NCI-H1694 treated with DMSO at 0.1 percent for 48 hours (cell line): ENCODE measurements around the gene HOMEZ.

Source experiments
- DNase-seq: peaks from one replicate; lab custom pipeline; 2025; lab: John Stamatoyannopoulos, UW

Gene HOMEZ

DNA sequence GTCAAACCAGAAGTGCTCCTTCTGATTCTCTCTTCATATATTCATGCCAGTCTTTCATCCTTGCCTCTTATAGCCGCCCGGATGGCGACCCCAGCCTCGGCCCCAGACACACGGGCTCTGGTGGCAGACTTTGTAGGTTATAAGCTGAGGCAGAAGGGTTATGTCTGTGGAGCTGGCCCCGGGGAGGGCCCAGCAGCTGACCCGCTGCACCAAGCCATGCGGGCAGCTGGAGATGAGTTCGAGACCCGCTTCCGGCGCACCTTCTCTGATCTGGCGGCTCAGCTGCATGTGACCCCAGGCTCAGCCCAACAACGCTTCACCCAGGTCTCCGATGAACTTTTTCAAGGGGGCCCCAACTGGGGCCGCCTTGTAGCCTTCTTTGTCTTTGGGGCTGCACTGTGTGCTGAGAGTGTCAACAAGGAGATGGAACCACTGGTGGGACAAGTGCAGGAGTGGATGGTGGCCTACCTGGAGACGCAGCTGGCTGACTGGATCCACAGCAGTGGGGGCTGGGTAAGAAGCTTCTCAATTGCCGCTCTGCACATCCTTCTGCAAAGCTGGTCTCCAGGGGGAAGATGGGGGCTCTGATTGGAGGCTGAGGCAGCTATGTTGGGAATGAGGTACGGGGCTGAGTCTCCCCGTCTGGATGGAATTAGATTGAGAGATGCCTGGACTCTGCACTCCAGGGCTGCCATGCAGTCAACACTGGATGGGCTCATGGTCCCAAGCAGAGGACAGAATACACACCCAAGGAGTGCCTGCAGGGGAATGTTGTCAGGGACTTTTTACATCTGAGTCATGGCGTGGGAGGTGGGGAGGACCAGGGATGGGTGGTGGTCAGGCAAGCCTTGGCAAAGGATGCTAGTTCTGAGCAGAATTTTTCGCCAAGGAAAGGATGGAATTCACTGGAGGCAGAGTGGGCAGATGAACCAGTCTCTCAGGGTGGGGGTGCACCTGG lies 22.0 kb upstream of the HOMEZ start:
- no peak for DNase-seq

DNA sequence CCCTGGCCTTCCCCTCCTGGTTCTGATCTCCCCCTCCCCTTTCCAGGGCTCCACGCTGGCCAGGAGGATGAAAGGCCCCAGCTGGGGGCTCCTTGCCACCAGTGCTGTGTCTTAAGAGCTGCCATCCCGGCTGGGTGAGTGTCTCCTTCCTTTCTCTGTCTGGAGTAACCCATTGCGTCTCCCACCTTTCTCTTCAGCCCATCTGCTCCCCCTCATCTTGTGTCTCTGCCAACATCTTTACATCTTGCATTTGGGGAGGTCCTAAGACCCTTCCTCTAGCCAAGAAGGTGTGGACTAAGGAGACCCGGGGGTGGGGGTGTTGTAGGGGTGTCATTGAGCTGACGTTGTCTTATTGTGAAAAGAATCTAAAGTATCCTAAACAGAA lies 21.2 kb upstream of the HOMEZ start:
- no peak for DNase-seq

DNA sequence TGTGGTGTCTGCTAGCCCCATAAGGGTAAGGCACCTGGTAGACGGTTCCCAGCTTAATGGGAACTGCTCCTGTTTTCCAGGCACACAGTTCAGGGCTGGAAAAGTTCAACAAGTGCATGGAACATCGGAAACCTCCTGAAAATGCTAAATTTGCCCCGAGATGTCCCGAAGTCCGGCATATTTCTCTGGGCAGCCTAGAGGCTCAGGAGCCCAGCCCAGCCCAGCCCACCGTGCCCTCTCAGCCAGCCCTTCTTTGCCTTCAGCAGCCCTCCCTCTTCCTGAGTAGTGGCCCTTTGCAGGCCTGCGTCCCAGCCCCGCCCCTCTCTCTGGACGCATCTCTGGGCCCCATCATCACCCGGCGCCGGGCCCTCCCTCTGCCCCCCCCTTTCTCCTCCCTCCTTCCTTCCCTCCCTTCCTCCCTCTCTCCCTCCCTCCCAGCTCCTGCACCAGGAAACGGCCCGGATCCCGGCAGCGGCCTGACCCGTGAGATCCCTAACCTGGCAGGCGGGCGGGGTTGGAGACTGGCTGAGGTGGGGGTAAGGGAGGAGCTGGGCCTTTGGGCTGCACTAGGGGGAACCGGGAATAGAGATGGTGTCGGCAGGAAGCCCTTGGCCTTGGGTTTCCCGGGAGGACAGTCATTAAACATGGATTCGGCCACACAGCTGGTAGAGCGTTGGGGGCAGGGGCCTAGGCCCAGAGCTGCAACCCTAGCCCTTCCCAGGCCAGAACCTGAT lies 20.6 kb upstream of the HOMEZ start, which contains the start of gene BCL2L2:
Gene BCL2L2 (plus strand): TSS at position 422 of the 734 bp plus-strand sequence. CDS start 935 bp downstream, outside the sequence.
- peak; percentile 72 for DNase-seq

DNA sequence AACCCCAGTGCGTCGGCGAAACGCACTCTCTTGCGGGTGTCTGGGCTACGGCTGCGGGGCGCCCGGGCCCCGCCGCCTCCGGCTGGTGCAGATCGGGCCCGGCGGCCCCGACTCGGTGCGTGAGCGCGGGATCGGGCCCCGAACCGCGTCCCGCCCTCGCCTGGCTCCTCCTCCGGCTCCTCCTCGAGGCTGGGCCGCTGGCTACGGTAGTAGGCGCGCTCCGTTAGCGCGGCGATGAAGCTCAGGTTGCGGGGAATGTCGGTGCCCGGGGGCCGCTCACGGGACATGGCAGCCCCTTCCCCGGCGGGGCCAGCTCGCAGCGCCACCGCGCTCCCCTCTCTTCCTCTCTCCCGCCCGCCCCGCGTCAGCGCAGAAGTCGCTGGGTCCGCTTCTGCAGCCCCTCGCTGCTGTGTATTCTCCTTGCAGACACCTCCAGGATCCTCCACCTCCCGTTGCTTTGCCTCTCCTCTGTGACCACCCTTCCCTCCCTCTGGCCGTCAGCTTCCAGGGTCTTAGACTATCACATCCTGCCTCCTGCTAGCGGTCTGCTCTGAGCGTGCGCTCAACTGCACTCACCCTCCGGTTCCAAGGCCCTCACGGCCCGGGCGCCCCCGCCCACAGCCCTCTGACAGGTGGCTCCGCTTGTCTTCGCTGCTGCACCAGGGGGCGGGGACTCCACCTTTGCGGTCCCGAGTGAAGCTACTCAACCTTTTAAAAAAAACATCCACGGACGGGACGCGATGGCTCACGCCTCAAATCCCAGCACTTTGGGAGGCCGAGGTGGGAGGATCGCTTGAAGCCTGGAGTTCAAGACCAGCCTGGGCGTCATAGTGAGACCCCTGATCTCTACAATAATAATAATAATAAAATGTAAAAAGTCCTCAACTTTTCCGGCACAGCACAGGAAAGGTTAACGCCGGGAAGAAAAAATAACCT lies 16.6 kb upstream of the HOMEZ start, which contains the start of gene PPP1R3E:
Gene PPP1R3E (minus strand): TSS at position 570 of the 936 bp plus-strand sequence. CDS start 283 bp downstream, at position 287.
- peak; percentile 51 for DNase-seq

DNA sequence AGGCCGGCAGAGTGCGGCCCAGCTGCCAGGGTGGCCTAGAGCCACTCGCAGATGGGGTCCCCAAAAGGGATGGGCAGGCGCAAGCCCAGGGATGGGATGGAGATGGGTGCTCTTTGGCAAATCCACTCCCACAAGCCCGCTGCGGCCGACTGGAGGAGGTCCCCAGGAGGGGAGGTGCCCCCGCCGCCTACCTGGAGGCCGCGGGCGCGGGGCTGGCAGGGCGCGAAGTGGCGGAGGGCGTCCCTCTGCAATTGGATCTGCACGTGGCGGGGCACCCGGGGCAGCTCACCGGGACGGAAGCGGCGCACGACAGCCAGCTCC lies 16.0 kb upstream of the HOMEZ start:
- no peak for DNase-seq

DNA sequence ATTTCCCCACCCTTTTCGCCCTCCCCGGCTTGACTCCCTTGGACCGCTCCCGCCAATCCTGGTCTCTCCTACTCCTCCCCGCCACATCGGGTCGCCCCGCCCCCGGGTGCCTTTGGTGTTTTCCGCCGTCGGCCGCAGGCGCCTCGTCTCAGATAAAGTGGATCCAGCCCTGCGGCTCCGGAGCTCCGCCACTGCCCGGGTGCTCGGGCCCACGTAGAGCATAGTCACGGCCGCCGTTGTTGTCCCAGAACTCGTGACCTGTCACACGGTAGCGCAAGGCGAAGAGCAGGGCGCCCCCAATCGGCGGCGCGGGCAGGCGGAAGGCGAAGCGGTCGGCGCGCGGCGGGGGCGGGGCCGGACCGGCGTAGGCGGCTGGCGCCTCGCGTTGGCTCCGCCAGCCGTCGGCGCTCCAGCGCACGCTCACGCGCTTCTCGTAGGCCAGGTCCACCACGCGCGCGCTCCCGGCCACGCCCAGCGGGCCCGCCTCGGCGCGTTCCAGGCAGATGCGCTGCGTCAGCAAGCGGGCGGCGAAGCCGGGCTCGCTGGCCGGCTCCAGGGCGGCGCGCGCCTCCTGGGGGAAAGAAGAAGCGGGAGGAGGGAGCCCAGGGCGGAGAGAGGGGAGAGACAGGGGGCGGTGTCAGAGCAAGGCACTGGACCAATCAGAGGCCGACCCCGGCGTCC lies 15.5 kb upstream of the HOMEZ start:
- DNase-seq: peak; percentile 98

DNA sequence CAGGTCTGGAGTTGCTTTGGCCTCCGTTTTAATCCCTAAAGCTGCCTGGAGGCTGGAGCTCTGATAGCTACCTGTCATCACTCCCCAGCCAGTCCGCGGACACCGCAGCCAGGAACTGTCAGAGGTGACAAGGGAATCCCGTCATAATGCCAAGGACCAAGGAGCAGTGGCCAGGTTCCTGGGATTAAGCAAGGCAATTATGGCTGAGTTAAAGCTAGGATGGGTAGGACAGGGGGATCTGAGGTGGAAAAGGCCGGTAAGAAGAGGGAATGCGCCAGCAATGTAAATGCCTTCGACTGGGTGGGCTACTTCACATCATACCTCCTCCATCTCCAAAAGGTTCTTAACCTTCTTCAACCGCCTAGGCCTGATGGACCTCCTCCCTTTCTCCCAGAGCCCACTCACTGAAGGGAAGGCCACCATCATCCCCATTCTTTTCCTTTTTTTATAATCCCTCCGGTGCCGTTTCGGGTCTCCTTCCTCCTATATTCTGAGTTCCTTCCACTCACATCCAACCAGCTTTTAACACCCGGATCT lies 14.8 kb upstream of the HOMEZ start:
- peak; percentile 36 for DNase-seq

DNA sequence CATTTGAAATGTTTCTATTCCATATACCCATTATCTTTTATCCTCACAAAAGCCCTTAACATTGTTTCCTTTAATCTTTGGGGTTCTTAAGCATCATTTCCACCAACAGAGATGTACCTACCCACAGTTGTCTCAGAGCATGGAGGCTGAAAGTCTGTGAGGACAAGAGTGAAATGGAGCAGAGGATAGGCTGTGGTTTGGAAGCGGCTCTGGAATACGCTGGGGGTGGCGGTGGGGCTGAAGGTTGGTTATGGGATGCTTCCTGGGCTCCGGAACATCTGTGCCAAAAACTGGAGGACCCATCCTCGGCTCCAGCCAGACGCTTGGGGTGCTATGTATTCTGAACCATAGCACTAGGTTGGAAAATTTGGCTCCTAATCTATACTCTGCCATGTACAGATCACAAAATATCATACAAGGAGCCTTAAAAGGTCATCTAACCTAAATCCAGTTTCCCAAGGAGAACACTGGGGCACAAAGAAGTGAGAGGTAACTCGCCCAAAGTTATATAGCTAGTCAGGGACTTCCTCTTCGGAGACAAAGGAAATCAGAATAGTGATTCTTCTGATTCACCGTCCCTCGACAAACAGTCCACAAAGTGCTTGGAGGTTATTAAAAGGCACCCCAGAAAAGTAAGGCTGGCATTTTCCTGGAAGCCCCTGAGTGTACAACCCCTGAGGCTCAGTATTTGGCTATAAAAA lies 14.2 kb upstream of the HOMEZ start:
- DNase-seq: no peak

DNA sequence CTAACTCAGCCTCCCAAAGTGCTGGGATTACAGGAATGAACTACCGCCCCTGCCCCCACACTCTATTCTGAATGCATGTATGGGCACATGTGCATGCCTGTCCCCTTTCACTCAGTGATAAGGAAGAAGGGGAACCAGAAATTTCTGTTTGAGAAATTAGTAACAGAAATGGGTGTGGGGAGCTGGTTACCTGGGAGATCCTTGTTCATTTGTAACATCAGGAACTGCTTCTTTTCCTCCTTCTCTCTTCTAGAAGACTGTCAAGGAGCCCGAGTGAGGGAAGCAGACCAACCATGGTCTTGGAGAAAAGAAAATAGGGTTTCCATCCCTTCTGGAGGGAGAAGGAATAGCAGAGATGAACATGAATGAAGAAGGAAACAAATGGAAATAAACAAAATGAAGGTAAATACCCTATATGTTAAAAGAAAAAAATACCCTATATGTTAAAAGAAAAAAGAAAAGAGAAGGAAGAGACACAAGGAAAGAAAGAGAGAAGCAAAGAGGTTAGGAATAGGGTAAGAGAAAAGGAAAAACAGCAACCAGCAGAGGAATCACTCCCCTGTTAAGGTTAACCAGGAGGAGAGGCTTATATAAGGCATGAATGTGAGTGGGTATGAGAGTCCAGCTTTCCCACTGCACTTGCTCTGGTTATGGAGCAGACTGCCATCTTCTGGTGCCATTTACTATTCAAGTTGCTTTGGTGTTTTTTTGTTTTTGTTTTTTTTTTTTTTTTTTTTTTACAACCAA lies 13.5 kb upstream of the HOMEZ start:
- DNase-seq: peak; percentile 63

DNA sequence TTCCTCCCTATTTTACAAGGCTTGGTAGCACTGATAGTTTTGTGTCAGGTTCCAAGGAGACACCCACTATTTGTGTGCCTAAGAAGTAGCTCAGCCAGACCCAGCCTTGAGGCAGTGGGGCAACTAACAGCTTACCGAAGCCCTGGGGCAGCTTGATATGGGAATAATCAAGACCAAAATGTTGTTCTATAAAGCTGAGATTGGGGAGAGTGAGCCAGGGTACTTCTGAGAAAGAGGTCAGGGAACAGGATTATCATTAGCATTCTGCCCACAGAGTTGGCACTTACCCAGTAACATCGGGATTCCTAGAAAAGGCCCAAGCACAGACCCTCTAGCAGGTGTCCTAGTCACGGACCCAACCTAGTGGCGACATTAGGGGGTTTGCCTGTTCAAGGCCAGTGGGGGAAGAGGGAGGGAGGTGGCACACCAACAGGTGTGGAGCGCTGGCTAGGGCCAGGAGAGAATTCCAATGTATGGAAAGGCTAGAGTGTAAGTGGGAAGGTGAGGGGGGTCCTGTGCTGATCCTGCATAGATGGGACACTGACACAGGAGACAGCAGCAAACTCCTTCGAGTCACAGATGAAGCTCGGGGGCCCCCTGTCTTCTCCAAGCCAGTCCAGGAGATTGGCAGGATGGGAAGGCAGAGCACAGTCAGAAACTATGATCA lies 11.8 kb upstream of the HOMEZ start:
- DNase-seq: no peak

DNA sequence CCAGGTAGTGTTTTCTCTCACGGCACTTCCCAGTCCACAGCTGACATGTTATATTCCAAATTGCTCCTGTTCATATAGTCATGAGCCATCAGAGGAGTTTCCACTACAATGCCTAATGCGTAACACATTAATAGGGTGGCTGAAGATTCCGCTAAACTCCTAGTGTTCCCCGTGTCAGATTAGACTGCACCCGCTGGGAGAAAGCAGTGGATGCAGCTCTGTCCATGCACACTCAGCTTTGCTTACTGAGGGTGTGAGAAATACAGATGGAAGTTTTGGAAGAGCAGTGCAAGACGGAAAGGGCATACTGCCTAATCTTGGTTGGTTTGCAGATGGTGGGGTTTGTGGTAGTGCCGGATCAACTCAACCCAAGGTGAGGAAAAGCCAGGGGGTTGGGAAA lies 11.2 kb upstream of the HOMEZ start:
- no peak for DNase-seq

DNA sequence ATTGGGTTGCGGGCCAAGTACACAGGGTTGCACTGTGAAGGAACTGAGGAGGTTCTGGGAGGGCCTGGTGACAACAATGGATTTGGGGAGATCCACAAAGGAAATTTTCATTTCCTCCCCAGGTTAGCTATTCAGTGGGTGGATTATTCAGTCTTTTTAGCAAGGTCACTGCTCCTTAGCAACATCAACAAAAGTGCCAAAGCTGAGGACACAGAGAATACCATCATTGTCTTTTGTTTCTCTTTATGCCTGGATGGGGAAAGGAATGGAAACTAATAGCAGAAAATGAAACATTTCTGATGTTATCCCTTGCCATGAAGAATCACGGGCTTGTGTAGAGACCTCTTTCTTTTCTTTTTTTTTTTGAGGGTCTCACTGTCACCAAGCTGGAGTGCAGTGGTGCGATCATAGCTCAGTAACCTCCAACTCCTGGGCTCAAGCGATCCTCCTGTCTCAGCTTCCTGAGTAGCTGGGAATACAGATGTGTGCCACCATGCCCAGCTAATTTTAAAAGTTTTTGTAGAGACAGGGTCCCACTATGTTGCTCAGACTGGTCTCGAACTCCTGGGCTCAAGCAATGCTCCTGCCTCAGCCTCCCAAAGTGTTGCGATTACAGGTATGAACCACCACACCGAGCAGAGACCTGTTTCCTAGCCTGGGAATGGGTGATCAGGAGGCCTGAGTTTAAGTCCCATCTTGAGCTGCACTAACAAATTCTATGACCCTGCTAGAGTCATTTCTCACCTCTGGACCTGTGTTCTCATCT lies 10.3 kb upstream of the HOMEZ start:
- DNase-seq: no peak

DNA sequence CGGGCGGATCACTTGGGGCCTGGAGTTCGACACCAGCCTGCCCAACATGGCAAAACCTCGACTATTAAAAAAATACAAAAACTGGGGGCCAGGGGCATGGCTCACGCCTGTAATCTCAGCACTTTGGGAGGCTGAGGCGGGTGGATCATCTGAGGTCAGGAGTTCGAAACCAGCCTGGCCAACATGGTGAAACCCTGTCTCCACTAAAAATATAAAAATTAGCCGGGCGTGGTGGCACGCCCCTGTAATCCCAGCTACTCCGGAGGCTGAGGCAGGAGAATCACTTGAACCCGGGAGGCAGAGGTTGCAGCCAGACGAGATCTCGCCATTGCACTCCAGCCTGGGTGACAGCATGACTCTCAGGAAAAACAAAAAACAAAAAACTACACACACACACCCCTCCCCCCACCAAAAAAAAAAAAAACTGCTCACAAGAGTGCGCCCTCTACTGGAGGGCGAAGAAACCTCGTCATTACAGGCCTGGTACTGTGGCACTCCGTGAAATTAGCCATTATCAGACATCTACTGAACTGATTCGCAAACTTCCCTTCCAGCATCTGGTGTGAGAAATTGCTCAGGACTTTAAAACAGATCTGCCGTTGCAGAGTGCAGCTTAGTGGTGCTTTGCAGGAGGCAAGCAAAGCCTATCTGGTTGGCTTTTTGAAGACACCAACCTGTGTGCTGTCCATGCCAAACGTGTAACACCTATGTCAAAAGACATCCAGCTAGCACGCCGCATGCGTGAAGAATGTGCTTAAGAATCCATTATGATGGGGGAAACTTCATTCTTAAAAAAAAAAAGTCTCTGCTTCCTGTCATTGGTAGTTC lies 9.0 kb upstream of the HOMEZ start:
- peak; percentile 76 for DNase-seq

DNA sequence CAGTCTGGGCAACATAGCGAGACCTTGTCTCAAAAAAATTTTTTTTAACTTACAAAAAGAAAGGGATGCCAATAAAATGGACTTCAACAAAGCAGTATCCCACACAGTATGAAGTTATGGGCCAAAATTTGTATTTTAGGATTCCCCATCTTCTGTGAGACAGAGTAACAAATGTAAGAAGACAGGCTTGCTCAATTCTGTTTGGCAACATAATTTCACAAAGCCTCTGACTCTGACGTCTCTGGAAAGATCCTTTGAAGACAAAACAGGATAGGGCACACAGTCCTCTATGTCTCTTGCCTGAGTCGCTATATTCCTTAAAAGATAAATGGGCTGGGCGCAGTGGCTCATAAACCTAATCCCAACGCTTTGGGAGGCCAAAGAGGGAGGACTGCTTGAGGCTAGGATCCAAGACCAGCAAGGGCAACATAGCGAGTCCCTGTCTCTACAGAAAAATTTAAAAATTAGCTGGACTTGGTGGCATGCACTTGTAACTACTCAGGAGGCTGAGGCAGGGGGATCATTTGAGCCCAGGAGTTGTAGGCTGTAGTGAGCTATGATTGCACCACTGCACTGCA lies 1.1 kb upstream of the HOMEZ start:
- DNase-seq: no peak

DNA sequence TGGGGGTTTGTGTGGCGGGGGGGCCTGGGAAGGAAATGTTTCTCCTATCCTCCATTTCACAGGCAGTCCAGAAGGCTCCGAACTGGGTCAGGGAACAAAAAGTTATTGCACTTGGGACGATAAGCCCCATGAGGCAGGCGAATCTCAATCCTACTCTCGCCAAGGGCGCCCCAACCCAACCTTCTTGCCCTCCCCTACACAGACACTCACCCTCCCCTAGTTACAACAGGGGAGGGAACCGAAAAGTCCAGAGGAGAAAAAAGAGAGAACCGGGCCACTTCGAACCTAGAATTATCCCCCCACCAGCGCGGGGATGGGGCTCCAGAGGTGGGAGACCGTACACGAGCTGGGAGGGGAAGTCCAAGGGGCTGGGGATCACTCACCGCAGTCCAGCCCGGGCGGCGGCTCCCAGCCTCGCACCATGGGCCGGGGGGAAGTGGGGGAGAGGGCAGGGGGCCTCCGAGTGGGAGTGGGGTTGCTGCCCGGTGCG lies 357 bp downstream of the HOMEZ start:
- DNase-seq: no peak

DNA sequence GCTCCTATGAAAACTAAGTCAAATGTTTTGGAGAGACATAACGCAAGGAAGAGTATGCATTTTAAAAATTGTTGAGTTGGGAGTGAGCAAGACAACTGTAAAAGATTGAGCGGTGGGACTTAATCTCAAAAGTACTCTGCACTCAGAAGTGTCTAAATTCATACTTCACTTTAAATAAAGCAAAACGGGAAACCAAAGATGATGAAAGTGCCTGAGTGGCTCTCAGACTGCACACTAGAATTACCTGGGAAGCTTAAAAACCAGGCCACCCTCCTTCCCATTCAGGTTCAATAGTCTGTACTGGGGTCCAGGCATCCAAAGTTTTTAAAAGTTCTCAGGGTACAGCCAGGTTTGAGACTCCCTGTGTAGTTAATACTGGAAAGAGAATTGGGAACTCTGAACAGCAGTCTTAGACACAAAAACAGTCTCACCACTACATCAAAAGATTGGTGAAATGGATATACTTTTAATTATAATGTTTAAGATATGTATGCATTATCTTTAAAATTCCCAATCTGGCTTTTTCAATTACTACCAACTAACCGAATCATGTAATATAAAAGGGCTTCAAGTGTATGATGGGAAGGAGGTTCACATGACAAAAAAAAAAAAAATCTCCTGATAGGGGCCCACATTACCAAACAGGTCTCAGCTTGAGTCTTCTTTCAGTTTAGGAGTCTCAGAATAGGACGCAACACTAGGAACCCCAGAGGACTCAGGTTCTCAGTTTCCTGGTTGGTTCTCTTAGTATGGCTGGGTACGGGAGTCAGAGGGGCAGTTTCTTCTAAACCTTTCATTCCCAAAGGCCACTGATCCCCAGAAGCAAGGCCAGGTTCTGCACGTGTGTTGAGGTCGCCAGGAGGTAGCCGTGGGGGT lies 1.0 kb downstream of the HOMEZ start:
- DNase-seq: no peak
